Muscle of leg (tissue), 16 donors: ENCODE measurements around the gene MFAP1. TPM values are rescaled to one million over a fixed set of nuclear protein-coding genes. Genes with fewer than 3 reads are reported as not detected.
"Not testable (repeated sequence)": the region's sequence is repeated elsewhere in the genome, so short reads cannot be mapped to it uniquely, and the experiment has no call there.

Experiments
- DNase-seq: peaks from one replicate; pipeline ENCODE4 v3.0.0; 2013
- H3K27ac ChIP-seq: one replicate; pipeline ENCODE4 v1.5.1; 2013; ENCODE audit warnings: mild to moderate bottlenecking, low read length, control low read depth
- H3K27me3 ChIP-seq: one replicate; pipeline ENCODE4 v1.6.1; 2013; ENCODE audit warnings: low read length; ENCODE audit not compliant: control insufficient read depth, insufficient read depth
- H3K36me3 ChIP-seq: one replicate; pipeline ENCODE4 v1.6.1; 2013; ENCODE audit warnings: low read length; ENCODE audit not compliant: control insufficient read depth, insufficient read depth
- H3K4me1 ChIP-seq: one replicate; pipeline ENCODE4 v1.6.1; 2013; ENCODE audit warnings: low read length; ENCODE audit not compliant: control insufficient read depth, insufficient read depth
- H3K4me3 ChIP-seq: one replicate; pipeline ENCODE4 v1.5.1; 2013; ENCODE audit warnings: low read length, control low read depth
- H3K9me3 ChIP-seq: replicated peaks from 2 replicates; pipeline ENCODE4 v1.6.1; 2013; ENCODE audit warnings: low read depth, low read length; ENCODE audit not compliant: control insufficient read depth
- WGBS: methylation state at CpG from one replicate; pipeline ENCODE4 v1.1.5; 2013; ENCODE audit warnings: missing lambda C conversion rate; ENCODE audit not compliant: insufficient coverage; 5-methylcytosine and 5-hydroxymethylcytosine counted together
- long read RNA-seq, 11 donors: transcript quantifications; one replicate each; lab custom pipeline, GENCODE V29; 2026
- polyA plus RNA-seq, 8 donors: library from polyadenylated mRNA; unstranded; fragments of 120-200 nt; gene quantifications; one replicate each; pipeline versions ENCODE4 v1.2.1 to v1.2.3, GENCODE V29; 2013; ENCODE audit warnings: inconsistent platforms in 1 of 8, low replicate concordance in 1 of 8; ENCODE audit not compliant: insufficient read length in 8 of 8, insufficient read depth in 1 of 8
- total RNA-seq: library from RNA; stranded (reverse); fragments of 120-200 nt; gene quantifications from one replicate; pipeline ENCODE4 v1.2.4, GENCODE V29; 2013

MFAP1 gene, protein sequence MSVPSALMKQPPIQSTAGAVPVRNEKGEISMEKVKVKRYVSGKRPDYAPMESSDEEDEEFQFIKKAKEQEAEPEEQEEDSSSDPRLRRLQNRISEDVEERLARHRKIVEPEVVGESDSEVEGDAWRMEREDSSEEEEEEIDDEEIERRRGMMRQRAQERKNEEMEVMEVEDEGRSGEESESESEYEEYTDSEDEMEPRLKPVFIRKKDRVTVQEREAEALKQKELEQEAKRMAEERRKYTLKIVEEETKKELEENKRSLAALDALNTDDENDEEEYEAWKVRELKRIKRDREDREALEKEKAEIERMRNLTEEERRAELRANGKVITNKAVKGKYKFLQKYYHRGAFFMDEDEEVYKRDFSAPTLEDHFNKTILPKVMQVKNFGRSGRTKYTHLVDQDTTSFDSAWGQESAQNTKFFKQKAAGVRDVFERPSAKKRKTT
- total RNA-seq: 25.9 TPM
- polyA plus RNA-seq: 10 to 100 TPM; 31.0 to 42.2 (median 34.7) TPM
- long read RNA-seq, donor 1, partial matches to known transcripts: 0 of 3 reads
- long read RNA-seq, donor 1, other reads (novel, unspliced or antisense): 0 of 3 reads
- long read RNA-seq, donor 2: 0 reads
- long read RNA-seq, donor 3, transcript MFAP1-201 (9 exons, 2,155 nt): major isoform, 12 of 12 reads
- long read RNA-seq, donor 3, partial matches to known transcripts: 0 of 12 reads
- long read RNA-seq, donor 3, other reads (novel, unspliced or antisense): 0 of 12 reads
- long read RNA-seq, donor 4, partial matches to known transcripts: 0 of 3 reads
- long read RNA-seq, donor 4, other reads (novel, unspliced or antisense): 0 of 3 reads
- long read RNA-seq, donor 5, transcript MFAP1-201 (9 exons, 2,155 nt): major isoform, 23 of 23 reads
- long read RNA-seq, donor 5, partial matches to known transcripts: 0 of 23 reads
- long read RNA-seq, donor 5, other reads (novel, unspliced or antisense): 0 of 23 reads
- long read RNA-seq, donor 6, transcript MFAP1-201 (9 exons, 2,155 nt): major isoform, 14 of 22 reads
- long read RNA-seq, donor 6, partial matches to known transcripts: 7 of 22 reads
- long read RNA-seq, donor 6, other reads (novel, unspliced or antisense): 0 of 22 reads
- long read RNA-seq, donor 7, transcript MFAP1-201 (9 exons, 2,155 nt): major isoform, 5 of 5 reads
- long read RNA-seq, donor 7, partial matches to known transcripts: 0 of 5 reads
- long read RNA-seq, donor 7, other reads (novel, unspliced or antisense): 0 of 5 reads
- long read RNA-seq, donor 8, transcript MFAP1-201 (9 exons, 2,155 nt): major isoform, 8 of 8 reads
- long read RNA-seq, donor 8, partial matches to known transcripts: 0 of 8 reads
- long read RNA-seq, donor 8, other reads (novel, unspliced or antisense): 0 of 8 reads
- long read RNA-seq, donor 9, transcript MFAP1-201 (9 exons, 2,155 nt): major isoform, 5 of 5 reads
- long read RNA-seq, donor 9, partial matches to known transcripts: 0 of 5 reads
- long read RNA-seq, donor 9, other reads (novel, unspliced or antisense): 0 of 5 reads
- long read RNA-seq, donor 10, transcript MFAP1-201 (9 exons, 2,155 nt): major isoform, 13 of 28 reads
- long read RNA-seq, donor 10, partial matches to known transcripts: 14 of 28 reads
- long read RNA-seq, donor 10, other reads (novel, unspliced or antisense): 0 of 28 reads
- long read RNA-seq, donor 11, transcript MFAP1-201 (9 exons, 2,155 nt): major isoform, 8 of 9 reads
- long read RNA-seq, donor 11, partial matches to known transcripts: 0 of 9 reads
- long read RNA-seq, donor 11, other reads (novel, unspliced or antisense): 0 of 9 reads

DNA sequence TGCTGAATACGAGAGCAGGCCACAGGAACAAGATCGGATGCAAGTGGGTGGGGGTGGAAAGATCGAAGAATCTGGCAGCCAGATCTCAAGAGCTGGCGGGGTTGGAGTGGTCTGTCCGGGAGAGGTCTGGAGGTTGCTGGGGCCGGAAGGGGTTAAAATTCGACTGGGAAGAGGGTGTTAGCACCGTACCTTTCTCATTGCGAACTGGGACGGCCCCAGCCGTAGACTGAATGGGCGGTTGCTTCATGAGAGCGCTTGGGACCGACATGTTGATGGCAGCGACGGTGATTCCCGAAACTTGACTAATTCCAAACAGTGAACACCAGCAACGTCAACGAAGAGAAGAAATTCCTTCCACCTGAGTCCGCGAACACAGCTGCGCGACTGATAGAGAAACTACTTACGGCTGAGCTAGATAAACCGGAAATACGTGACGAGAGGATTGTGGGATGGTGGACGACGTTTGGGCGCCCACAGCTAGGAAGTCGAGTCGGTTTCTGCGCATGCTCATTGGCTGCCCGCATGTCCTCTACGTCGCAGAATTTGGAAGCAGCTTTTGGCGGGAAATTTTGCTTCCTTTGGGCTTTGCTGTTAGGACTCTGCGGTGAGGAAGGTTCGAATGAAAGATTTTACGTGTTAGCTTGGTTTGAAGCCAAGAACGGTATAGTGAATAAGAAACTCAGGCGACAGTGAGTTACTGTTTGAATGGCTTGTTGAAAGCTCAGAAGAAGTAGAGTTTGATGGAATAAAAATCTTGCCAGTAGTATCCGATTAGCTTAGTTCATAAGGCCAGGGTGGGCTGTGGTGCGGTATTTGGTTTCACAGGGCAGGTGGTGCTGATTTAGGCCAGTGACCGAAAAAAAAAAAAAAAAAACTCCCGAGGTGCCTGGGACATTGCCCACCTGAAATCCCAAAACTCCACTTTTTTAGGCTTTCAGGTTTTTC is at the start of gene MFAP1:
Gene MFAP1 (minus strand): TSS at position 389 of the 945 bp plus-strand sequence. CDS start 121 bp downstream, at position 268.
- Histone ChIP-seq H3K36me3 (peaks cover 5% of the 10 kb centered on the region), H3K9me3 (no peaks in the 10 kb centered on the region), H3K27me3 (no peaks in the 10 kb centered on the region), H3K27ac (peak within 1 kb of the TSS; percentile 86), H3K4me3 (peak within 1 kb of the TSS; percentile 72), H3K4me1 (peaks cover 15% of the 10 kb centered on the region)
- DNase-seq: peak; percentile 99
- 1% methylated on average over 38 of the region's 46 CpGs for WGBS

DNA sequence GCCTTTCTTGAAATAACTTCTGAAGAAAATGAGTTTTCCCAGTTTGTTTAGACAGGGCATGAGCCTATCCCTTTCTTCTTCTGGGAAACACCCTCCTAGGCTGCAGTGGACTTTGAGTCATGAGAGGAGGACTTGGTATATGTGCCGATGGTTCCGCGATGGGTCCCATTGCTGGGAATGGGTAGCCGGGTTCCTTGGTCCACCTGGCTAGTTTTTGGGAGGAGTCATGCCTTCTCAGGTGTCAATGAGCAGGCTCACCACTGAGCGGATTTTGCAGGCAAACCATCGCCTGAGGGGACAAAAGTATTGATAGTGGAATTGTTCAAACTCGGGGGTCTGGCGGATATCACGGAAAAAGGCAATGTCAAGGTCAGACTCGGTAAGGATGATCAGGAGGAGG is 49.2 kb upstream of the MFAP1 start:
- H3K4me3 ChIP-seq: no peak overlapping the region
- no peaks in the 10 kb centered on the region for H3K4me1 ChIP-seq
- WGBS: 96% methylated on average over 10 of the region's 10 CpGs
- H3K27me3 ChIP-seq: no peaks in the 10 kb centered on the region
- H3K9me3 ChIP-seq: no peaks in the 10 kb centered on the region
- no peak for DNase-seq
- no peak overlapping the region for H3K27ac ChIP-seq
- H3K36me3 ChIP-seq: peaks cover 3% of the 10 kb centered on the region

DNA sequence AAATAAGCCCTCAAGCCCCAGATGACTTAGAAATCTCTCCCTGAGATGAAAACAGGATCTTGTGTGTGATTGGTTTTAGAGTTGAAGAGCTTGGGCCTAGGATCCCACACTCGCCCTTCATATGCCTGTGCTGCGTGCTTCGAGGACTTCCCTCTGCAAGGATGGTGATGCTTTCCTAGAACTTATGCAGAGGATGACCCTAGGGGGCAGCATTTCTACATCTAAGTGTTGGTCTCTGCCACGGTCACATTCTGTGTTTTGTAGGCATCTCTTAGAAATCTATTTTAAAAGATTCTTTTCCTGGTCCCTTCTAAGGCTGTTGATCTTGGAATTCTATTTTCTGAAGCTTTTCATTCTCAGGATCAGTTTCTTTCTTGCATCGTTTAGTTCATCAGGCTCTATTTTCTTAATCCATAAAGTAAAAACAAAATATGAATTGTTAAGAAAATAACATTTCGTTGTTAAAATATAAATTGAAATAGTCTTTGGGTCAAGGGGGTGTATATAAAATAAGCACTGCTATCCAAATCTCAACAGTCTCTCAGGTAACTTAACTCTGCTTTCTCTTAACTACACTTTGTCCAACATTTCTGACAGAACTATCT is 48.0 kb upstream of the MFAP1 start:
- Histone ChIP-seq H3K9me3 (no peaks in the 10 kb centered on the region), H3K27ac (no peak overlapping the region), H3K27me3 (no peaks in the 10 kb centered on the region), H3K36me3 (peaks cover 3% of the 10 kb centered on the region), H3K4me3 (no peak overlapping the region), H3K4me1 (no peaks in the 10 kb centered on the region)
- DNase-seq: peak; percentile 81
- WGBS: 71% methylated on average over 2 of the region's 6 CpGs

DNA sequence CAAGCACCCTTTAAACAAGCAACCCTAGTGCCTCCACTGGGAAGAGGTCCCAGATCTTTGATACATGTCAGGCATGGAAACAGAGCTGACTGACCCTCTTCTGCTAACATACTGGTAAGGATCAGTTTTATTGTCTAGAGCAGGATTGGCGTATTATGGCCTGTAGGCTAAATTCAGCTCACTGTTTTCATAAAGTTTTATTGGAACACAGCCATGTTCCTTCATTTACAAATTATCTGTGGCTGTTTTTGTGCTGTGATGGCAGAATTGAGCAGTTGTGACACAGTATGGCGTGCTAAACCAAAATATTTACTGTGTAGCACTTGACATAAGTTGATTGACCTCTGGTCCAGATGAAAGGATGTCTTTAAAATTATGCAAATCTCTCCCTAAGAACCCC is 47.3 kb upstream of the MFAP1 start:
- no peak overlapping the region for H3K27ac ChIP-seq
- no peaks in the 10 kb centered on the region for H3K4me1 ChIP-seq
- H3K36me3 ChIP-seq: peaks cover 7% of the 10 kb centered on the region
- H3K27me3 ChIP-seq: no peaks in the 10 kb centered on the region
- no peak overlapping the region for H3K4me3 ChIP-seq
- no CpG with 5 or more reads among the region's 2 CpGs for WGBS
- H3K9me3 ChIP-seq: no peaks in the 10 kb centered on the region
- no peak for DNase-seq

DNA sequence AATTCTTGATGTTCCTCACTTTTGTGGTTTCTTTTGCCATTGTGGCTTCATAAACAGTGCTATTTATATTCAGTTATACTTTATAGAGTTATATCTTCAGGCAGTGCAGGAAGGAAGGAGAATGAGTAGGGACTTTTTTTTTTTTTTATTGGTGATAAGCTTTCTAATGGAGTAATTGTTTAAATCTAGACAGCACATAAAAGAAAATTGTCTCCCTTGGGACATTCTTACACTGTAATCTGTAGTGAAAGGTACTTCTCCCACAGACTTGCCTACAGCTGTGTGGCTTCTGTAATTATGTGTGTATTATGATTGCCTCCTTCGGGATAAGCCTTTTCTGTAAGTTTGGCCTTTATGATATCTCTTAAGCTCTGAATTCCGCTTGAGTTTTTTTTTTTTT is 43.9 kb upstream of the MFAP1 start:
- no peak overlapping the region for H3K27ac ChIP-seq
- H3K36me3 ChIP-seq: peaks cover 7% of the 10 kb centered on the region
- H3K4me3 ChIP-seq: no peak overlapping the region
- no peak for DNase-seq
- no peaks in the 10 kb centered on the region for H3K9me3 ChIP-seq
- no CpG with 5 or more reads among the region's 2 CpGs for WGBS
- no peaks in the 10 kb centered on the region for H3K4me1 ChIP-seq
- no peaks in the 10 kb centered on the region for H3K27me3 ChIP-seq

DNA sequence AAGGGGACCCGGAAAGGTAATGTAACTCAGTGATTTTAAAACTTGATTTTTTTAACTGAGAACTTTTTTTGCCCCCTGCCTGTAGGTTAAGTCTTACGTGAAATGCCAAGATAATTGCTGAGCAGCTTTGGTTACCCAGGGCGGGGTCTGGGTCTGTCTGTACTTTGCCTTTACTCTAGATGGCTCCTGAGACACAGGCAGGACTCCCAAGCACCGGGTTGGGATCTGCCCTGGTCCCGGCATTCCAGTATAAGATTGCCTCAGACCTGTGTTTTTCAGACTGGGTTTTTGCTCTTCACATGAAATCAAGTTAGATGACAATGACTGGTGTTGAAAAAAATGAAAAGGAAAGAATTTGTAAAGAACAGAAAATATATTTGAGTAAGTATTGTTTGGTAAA is 42.6 kb upstream of the MFAP1 start:
- Histone ChIP-seq H3K4me3 (no peak overlapping the region), H3K4me1 (no peaks in the 10 kb centered on the region), H3K9me3 (no peaks in the 10 kb centered on the region), H3K27ac (no peak overlapping the region), H3K36me3 (peaks cover 7% of the 10 kb centered on the region), H3K27me3 (no peaks in the 10 kb centered on the region)
- 89% methylated on average over 4 of the region's 5 CpGs for WGBS
- DNase-seq: no peak

DNA sequence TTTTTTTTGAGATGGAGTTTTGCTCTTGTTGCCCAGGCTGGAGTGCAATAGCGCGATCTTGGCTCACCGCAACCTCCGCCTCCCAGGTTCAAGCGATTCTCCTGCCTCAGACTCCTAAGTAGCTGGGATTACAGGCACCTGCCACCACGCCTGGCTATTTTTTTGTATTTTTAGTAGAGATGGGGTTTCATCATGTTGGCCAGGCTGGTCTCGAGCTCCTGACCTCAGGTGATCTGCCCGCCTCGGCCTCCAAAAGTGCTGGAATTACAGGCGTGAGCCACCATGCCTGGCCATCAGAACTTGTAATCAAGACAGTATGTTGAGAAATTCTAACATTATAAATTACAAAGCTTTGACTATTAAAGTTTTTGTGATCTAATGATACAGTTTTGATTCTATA is 42.1 kb upstream of the MFAP1 start:
- not testable (repeated sequence) for DNase-seq, H3K36me3 ChIP-seq
- no CpG with 5 or more reads among the region's 10 CpGs for WGBS

DNA sequence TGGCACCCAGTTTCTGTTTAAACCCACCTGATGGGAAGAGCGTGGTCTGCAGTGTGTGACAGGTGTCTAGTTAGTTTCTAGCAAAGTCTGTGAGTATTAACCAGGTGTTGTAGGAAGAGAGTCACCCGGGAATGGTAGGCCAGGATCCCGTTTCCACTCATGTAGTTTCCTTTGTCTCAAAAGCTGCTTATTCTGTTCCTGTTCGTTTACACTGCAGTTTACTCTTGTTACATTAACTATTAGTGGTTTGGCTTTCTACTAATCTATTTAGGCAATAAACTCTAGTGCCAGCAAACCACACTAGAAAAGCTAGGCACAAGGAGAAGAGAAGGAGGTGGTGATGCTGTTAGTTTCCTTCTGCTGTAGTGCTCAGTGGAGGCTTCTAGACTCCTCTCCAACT is 35.1 kb upstream of the MFAP1 start:
- Histone ChIP-seq H3K36me3 (peaks cover 8% of the 10 kb centered on the region), H3K27me3 (no peaks in the 10 kb centered on the region), H3K4me3 (no peak overlapping the region), H3K9me3 (no peaks in the 10 kb centered on the region), H3K4me1 (no peaks in the 10 kb centered on the region), H3K27ac (no peak overlapping the region)
- DNase-seq: no peak
- 100% methylated on average over 1 of the region's 4 CpGs for WGBS

More for the DNA sequence above, 42.1 kb upstream of the MFAP1 start:
- H3K9me3 ChIP-seq, H3K27ac ChIP-seq, H3K4me1 ChIP-seq, H3K27me3 ChIP-seq, H3K4me3 ChIP-seq: not testable (repeated sequence)
